Measurements from ENCODE around the gene SLC9C1.

SLC9C1 gene

DNA sequence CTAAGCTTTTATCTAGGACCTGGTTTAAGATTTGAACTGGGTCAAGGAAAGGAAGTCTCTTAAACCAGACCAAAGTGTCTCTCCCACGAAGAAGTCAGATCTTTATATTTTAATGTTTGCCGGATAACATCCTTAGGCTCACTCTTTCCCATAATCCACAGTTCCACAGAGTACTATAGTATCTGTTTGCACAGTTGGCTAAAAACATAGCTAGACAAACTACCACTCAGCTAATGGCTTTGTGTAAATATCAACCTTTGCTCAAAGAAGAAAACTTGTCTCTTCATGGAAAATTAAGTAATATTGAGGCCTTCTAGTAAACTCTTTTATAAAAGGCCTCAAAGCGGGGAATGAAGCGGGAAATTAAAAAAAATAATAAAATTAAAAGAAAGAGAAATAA lies 13.5 kb upstream of the SLC9C1 start:
- DNase-seq (ENCODE audit: low read depth in 1 of 2, low spot score in 1 of 2) = no peak

DNA sequence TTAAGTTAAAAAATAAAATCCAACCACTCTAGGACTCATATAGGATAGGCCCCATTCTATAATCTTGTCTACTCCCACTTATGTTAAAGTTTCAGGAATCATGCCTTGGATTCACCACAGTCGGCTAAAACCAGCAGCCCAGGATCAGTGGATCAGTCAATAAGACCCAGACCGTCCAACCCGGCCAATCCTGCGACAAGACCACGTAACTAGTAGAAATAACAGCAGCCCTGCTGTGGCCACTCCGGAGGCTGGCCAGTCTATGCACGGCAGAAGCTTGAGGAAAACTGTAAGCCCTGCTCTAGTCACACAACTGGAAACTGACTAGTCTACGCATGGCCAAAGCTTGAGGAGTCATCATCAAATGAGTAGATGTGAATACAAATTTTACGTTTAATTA lies 12.8 kb upstream of the SLC9C1 start:
- no peak for DNase-seq (ENCODE audit: low read depth in 1 of 2, low spot score in 1 of 2)

DNA sequence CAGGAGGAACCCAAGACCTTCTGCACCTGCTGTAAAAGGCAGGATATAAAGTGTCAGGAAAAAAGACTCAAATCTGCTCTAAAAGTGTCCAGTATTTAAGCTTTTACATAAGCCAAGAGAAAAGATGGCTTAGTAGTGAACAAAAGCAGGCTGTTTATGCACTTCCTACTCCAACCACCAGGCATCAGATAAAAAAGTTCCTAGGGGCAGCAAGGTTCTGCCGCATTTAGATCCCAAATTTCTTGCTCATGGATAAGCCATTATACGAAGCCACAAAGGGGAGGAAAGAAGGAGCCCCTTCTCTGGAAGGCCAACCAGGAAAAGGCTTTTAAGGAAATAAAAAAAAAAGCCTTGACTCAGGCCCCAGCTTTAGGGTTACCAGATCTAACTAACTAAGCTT lies 10.6 kb upstream of the SLC9C1 start:
- DNase-seq (ENCODE audit: low read depth in 1 of 2, low spot score in 1 of 2) = no peak

DNA sequence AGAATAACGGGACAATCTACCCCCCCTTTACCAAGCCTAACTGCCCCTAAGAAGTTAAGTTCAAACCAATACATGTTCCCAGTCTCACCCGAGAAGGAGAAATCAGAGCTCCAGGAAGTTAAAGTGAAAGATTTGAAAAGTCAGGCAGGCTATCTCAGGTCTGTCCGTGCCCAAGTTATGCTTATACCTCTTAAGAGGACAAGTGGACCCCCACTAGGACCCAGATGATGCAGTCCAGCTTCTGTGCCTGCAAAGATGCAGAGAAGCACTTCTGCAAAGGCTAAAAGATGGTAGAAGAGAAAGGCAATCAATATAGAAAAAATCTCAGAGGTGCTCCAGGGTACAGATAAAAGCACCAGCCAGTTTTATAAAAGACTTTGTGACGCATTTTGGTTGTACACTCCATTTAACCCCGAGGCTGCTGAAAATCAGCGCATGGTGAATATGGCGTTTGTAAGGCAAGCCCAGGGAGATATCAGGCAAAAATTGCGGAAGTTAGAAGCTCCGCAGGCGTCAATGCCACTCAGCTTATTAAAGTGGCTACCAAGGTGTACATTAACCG lies 9.8 kb upstream of the SLC9C1 start:
- no peak for DNase-seq (ENCODE audit: low read depth in 1 of 2, low spot score in 1 of 2)

DNA sequence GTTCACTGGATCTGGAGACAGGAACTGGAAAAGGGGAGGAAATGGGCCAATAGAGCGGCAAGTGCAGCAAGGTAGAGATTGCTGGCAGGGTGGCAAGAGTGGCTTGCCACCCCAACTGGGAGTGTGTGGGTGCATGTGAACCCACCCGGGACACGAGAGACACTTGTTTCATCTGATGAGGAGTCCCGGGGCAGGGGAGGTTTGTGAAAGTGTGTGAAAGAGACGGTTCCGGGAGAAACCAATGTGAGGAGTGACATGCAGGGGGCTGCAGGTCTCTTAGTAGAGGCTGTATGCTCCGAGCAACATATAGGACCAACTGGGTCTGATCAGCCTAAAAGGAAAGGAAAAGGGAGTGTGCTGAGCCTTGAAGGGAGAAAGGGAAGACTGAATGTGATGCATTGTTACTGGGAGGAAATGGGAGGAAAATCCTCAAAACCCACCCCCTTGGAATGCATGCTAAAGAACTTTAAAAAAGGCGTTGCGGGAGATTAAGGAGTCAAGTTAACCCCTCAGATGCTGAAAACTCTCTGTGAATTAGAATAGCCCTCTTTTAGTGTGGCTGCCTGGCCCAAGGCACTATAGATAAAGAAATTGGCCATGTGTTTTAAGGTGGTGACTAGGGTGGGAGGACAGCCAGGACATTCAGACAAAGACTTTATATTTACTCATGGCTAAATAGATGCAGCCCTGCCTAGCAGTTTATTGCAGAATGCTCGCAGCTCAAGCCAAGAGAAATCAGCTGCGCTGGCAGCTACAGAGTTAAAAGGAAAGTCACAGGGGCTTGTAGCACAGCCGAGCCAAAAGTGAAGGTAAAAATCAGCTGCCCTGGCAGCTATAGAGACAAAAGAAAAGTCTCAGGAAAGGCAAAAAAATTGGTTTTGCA lies 9.1 kb upstream of the SLC9C1 start:
- DNase-seq (ENCODE audit: low read depth in 1 of 2, low spot score in 1 of 2) = no peak

DNA sequence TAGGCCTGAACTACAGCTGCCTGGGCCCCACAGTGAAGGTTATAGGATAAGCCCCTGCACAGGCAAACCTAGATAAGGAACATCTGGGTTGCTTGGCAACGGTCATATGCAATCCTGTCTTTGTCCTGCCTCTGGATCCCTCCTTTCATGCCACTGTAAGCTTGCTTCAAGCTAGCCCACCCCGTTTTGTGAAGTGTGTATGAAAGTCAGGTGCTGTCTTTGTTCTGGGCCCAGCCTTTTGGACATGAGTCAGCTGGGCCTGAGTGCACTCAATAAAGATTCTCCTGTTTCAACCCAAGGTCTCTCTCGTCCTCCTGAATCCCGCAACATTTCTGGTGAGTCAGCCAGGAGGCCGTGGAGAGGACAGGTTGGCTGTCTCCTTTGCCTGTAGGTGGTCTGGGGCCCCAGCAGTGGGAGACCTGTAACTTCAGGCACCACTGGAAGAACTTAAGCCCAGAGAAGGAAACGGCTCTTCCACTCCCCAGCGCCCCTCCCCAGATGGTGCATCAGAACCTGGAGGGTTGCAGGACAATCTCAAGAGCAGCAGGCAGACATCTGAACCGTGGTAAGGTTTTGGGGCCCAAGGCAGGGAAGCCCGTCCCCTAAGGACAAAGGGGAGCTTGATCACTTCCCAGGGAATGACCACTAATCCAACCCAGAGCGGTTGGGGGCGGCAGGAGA lies 8.3 kb upstream of the SLC9C1 start:
- no peak for DNase-seq (ENCODE audit: low read depth in 1 of 2, low spot score in 1 of 2)

DNA sequence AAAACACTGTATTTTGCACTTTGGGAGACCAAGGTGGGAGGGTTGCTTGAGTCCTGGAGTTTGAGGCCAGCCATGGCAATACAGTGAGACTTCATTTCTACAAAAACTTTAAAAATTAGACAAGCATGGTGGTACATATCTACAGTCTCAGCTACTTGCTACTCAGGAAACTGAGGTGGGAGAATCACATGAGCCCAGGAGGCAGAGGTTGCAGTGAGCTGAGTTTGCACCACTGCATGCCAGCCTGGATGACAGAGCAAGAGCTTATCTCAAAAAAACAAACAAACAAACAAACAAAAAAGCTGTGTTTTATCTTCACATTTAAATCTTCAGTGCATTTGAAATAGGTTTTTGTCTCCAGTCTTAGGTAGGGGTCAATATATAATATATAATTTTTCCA lies 4.8 kb upstream of the SLC9C1 start:
- DNase-seq (ENCODE audit: low read depth in 1 of 2, low spot score in 1 of 2) = no peak

DNA sequence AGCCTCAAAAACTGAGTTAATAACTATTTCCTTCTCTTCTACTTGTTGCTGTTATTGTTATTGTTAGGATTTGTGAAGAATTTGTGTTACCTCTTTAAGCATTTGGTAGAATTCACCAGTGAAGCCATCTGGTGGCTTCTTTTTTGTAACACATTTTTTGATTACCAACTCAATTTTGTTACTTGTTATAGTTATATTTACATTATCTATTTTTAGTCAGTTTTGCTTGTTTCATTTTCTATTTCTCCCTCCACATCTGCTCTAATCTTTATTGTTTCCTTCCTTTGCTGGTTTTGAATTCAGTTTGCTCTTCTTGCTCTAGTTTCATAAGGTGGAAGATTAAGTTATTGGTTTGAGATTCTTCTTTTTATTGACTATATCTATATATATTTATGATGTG lies 3.7 kb upstream of the SLC9C1 start:
- DNase-seq (ENCODE audit: low read depth in 1 of 2, low spot score in 1 of 2) = no peak

DNA sequence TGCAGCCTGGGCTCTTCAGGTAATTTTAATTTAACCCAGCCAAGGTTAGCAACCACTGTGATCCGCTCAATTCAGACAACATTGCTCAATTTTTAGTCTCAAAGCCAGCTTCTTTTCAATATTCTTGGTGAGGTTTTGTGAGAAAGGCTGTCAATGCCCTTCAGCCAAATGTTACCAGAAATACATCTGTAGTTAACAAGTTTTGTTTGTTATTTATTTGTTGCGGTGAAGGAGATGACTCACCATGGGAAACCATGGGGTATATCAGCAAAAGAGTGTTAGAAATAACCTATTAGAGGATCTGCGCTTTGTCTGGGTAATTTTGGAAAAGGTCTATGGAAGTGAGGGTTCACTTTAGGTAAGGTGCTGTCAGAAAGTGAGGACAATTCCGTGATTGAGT lies 5.0 kb downstream of the SLC9C1 start:
- DNase-seq (ENCODE audit: low read depth in 1 of 2, low spot score in 1 of 2) = no peak

DNA sequence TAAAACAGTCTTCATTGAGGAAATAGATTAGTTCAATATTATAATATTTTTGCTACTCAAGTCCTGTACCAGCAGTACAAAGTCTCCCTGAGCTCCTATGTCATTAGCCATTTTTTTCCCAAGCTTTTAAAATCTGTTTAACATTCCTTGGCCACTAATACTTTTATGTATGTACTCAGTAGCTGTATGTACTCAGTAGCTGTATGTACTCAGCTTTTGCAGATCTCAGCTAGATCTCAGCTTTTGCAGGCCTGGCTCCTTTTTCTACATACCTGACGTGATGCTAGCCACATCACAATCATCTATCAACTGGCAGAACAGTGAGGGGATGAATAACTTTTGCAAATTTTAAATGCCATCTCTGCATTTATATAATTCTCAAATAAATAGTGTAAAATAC lies 13.8 kb downstream of the SLC9C1 start:
- no peak for DNase-seq (ENCODE audit: low read depth in 1 of 2, low spot score in 1 of 2)

DNA sequence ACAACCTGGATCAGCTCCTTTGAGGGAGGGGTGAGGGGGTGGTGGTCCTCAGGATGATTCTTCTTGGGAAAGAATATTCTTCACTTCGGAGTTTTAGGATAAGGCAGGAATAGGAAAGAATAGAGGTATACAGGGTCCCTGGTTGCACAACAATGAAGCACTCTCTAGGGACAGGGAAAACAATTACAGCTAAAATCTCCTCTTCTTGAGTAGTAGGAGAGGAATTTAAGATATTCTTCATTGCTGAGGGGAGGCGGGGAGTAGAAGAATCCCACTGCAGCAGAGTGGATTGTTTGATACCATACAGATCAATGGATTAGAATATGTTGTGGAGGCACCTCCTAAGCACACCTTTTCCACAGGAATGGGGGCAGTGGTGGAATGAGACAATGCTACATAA lies 20.5 kb downstream of the SLC9C1 start:
- DNase-seq (ENCODE audit: low read depth in 1 of 2, low spot score in 1 of 2) = no peak

DNA sequence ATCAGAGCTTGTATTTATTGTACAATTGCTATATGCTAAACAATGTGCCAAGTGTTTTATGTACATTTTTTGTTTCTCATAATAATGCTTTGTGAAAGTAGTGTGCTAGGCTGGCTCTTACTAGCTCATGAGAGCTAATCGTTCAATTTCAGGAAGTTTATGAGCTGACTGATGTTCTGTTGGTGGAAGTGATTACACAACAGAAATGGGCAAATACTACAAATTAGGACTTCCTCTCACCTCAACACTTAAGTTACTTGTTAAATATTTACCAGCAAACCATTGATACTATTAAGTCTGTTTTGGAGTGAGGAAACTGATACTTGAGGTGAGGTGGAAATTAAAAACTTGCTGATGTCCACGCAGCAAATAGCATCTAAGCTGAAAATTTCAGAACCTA lies 32.3 kb downstream of the SLC9C1 start:
- no peak for DNase-seq (ENCODE audit: low read depth in 1 of 2, low spot score in 1 of 2)

DNA sequence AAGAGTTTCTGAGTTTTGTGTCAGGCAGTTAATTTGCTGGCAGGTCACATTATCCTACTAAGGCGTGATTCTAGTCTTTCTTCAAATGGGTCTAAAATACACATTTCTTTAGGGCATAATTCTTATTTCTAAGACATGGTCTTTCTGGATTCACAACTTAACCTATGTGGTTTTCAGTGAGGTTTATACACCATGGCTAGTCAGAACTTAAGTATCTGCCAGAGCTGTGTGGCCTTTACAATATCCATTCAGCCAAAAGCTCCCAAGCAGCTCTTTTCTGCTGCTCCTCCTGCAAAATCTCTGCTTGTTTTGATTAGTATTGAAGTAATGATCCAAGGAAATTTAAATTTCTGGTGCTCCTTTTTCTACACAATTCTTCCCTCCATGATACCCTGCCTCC lies 33.5 kb downstream of the SLC9C1 start:
- DNase-seq (ENCODE audit: low read depth in 1 of 2, low spot score in 1 of 2) = no peak

DNA sequence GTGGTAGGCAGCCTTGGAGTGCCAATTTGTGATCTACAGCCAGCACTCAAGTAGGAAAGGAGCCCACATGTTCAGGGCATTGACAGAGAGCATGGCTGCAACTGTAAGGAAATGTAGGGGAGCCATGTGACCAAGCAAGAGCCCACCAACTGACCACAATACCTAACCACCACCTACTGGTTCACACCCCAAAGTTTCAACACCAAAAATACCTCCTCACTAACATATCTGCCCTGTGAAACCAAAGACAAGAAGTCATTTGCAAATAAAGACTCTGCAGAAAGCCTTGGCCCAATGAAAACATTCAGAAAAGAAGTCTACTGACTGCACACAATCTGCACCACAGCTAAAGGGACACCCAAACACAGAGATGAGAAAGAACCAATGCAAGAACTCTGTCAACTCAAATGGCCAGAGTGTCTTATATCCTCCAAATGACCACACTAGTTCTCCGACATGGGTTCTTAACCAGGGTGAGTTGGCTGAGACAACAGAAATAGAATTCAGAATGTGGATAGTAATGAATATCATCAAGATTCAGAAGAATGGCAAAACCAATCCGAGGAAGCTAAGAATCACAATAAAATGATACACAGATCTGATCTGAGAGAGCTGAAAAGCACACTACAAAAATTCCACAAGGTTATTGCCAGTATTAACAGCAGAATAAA lies 40.6 kb downstream of the SLC9C1 start:
- DNase-seq (ENCODE audit: low read depth in 1 of 2, low spot score in 1 of 2) = no peak

DNA sequence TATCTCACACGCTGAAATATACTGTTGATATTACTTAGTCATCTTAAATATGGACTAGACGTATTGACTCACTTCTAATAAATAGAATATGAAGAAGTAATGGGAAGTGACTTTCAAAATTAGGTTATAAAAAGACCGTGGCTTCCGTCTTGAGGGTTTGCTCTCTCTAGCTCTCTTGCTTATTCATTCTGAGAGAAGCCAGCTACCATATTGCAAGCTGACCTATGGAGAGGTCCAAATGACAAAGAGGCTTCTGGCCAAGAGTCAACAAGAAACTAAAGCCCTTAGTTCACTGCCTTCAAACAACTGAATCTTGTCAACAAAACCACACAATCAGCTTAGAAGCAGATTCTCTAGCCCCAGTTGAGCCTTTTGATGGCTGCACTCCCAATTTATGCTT lies 46.1 kb downstream of the SLC9C1 start:
- no peak for DNase-seq (ENCODE audit: low read depth in 1 of 2, low spot score in 1 of 2)

DNA sequence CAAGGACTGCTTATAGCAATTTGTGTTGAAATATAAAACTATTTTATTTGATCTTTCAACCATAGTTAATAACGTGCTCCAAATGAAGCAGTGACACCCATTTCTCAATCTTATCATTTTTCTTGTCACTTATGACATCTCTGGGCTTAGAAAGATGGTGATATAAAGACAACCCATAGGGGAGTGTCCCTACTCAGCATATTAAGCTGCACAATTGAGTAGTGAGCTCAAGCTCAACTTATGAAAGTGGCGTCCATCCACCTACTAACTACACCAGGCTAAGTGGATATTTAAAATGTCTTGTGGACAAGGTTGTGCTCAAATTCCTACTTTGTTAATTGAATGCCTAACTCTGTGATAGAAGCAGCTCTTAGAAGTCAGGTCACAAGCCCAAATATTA lies 46.7 kb downstream of the SLC9C1 start:
- no peak for DNase-seq (ENCODE audit: low read depth in 1 of 2, low spot score in 1 of 2)

DNA sequence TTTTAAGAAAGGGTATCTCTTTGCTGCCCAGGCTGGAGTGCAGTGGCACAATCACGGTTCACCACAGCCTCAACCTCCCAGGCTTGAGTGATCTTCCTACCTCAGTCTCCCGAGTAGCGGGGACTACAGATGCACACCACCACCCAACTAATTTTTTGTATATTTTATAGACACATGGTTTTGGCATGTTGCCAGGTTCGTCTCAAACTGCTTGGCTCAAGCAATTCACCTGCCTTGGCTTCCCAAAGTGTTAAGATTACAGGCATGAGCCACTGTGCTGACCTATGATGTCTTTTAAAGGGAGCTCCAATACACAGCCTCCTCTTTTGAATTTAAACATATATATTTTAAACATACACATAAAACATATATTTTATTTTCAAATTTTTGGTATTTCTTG lies 60.9 kb downstream of the SLC9C1 start:
- no peak for DNase-seq (ENCODE audit: low read depth in 1 of 2, low spot score in 1 of 2)

DNA sequence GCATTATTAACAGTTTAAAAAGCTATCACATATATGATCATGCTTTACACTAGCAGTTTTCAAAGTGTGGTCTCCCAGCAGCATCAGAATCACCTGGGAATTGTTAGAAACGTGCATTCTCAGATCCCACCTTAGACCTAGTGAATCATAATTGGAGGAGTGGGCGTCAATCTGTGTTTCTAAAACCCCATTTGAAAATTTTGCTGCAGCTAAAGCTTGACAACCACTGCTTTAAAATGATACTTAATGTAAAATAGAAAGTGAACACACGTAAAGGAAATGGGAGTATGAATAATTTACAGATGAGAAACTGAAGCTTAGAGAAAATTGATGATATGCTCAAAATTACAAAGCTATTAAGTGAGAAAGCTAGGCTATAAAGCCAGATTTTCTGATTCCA lies 62.3 kb downstream of the SLC9C1 start:
- no peak for DNase-seq (ENCODE audit: low read depth in 1 of 2, low spot score in 1 of 2)

DNA sequence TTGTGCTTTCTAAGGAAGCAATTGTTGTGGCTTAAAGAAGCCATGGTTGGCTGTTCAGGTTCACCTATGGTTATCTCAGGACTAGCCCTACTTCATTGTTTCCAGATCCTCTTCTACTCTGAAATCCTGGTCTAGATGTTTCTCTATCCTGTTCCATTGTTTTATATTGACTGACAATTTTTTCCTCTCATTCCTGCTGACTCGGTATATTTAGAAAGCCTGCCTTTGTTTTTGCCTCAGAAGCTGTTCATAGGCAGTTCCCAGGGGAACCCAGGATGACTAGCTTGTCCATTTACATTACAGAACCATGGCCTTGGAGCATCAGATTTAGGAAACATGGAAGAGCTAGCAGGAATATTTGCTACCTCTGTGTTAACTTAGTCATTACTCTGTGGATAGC lies 64.0 kb downstream of the SLC9C1 start:
- no peak for DNase-seq (ENCODE audit: low read depth in 1 of 2, low spot score in 1 of 2)

DNA sequence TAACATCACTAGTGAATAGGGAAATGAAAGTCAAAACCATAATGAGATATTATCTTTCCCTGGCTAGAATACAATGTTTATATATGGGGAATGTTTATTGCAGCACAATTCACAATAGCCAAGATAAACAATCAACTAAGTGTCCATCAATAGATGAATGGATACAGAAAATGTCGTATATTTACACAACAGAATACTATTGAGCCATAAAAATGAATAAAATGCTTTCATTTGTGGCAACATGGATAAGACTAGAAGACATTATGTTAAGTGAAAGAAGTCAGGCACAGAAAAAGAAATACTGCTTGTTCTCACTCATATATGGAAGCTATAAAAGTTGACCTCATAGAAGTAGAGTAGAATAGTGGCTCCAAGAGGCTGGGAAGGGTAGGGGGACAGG lies 65.2 kb downstream of the SLC9C1 start:
- no peak for DNase-seq (ENCODE audit: low read depth in 1 of 2, low spot score in 1 of 2)

DNA sequence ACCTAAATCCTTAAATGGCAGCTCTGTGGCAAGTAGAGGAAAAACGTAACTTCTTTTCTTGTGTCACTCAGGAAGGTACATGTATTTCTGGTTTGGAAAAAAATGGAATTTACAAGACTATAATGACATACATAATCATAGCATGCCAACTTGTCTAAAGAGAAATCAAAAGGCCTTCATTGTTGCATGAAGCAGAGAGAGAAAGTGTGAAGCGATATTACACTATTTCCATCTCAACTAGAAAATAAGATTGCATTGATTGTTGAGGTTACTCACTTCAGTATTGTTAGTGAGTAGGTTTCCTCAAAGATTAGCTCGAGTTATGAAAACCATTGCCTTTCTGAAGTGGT lies 93.7 kb downstream of the SLC9C1 start:
- no peak for DNase-seq (ENCODE audit: low read depth in 1 of 2, low spot score in 1 of 2)
